ENCODE results near the gene KDF1.
A peak's percentile ranks its signal among the peaks of the same experiment; 100 is the strongest.

Gene KDF1

GRCh38 chr1:26913754-26914619, 46.3 kb downstream of the KDF1 start, which contains the start of gene NR0B2:
TSS of gene NR0B2 (minus strand) at chr1:26913975. CDS start at chr1:26913940, 35 bp downstream.
- DNase-seq, result peak; percentile 99

DNA sequence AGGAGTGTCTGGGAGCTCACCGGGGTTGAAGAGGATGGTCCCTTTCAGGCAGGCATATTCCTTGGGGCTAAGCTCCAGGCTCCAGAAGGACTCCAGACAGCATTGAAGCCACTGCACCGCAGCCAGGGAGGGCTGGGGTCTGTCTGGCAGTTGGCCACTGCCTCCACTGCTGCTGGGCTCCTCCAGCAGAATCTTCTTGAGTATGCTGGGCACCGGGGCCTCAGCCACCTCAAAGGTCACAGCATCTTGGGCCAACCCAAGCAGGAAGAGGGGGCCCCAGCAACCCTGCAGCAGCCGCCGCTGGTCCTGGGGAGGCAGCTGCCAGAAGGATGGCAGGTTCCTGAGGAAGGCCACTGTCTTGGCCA, 46.9 kb downstream of the KDF1 start:
- peak; percentile 12 for DNase-seq

DNA sequence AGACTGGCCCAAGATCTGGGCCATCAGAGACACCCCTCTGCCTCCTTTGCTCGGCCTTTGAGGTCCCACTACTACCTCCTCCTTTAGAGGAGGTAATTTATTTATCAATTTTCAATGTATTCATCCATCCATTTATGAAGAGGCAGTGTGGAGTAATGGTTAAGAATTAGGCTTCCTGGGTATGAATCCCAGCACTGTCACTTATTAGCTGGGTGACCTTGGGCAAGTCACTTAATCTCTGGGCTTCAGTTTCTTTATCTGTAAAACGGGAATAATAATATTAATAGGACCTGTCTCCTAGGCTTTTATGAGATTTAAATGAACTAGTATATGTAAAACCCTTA, 48.1 kb downstream of the KDF1 start:
- DNase-seq, result no peak

DNA sequence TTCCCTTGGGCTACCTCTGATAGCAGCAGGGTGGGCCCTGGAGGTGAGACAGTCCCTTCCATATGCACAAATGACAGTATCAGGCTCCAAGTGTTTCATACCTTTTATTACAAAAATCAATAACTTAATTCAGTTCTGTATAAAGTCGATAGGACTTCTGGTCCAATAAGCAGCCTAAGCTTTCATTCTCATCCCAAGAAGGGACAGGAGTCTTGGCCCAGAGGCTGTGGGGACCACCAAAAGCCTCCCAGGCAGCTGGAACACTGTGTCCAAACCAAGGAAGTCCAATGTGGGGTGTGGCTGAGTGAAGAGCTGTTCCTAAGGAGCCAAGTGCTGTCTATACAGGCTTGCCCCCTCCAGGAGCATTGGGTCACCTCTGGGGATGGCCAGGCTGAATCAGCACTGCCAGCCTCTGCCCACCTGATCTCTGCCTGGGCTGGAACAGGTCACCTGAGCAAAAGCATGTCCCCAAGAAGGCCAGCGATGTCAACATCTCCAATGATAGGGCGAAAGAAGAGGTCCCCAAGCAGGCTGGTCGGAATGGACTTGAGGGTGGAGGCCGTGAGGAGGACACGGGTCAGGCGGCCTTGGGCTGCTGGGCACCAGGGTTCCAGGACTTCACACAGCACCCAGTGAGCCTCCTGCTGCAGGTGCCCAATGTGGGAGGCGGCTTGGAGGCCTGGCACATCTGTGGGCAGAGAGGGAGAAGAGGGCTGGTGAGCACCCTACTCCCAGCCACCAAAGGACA, 48.7 kb downstream of the KDF1 start:
- no peak for DNase-seq

- DNase-seq, result no peak
Measured at GRCh38 chr1:26910343-26911160, 49.7 kb downstream of the KDF1 start.

- no peak for DNase-seq
Measured at GRCh38 chr1:26909951-26910342, 50.3 kb downstream of the KDF1 start.

- DNase-seq, result peak; percentile 18
Measured at GRCh38 chr1:26907071-26907917, 53.0 kb downstream of the KDF1 start.

GRCh38 chr1:26900815-26901511, 59.3 kb downstream of the KDF1 start:
- no peak for DNase-seq

DNA sequence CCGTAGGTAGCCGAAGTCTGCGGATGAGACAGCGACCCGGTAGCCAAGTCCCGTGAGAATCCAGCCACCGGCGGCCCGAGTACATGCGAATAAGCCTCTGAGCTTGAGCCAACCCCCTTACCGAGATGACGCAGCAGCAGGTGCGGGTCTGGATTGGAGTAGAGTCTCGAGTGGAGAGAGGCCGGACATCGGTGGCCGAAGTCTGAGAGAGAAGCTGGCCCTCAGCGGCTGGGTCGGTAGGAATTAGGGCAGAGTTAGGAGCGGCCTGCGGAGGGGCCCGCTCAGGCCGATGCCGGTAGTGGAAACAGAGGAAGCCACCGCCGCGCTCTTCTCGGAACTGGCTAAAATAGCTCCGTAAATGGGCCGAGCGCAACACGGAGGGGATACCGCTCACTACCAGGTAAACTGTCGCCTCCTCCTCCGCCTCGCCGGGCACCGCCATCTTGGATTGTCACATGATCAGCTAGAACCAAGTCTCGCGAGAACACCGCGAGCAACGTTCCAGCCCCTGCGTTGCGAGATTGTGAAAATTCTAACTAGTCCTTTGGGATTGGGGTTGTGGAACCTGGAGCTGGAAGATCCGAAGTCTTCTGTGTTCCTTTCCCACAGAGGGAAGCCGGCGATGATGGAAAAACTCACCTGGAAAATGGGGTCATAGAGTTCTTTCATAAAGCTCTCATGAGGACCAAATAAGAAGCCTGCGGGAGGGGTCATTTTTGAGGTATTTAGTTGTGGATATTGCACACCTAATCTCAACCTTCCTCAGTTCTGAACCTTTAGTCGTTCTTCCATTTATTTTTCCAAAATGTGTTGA, 60.1 kb downstream of the KDF1 start, which contains the start of gene GPATCH3:
TSS of gene GPATCH3 (minus strand) at position 467 of the 814 bp plus-strand sequence. CDS start at position 442, 25 bp downstream.
- peak; percentile 95 for DNase-seq

Data from NCI-H1105 treated with DMSO at 0.1 percent for 48 hours (cell line).